K562 (cell line): Measurements from ENCODE around the gene ZFAND3. TPM values are rescaled to one million over a fixed set of nuclear protein-coding genes. Genes with fewer than 3 reads are reported as not detected.

ENCODE experiments used
- ATAC-seq: fragments of 200-7000 bp; cut with Tn5 transposase; 3 replicates; pipeline ENCODE4 v1.9.1; 2020; ENCODE audit warnings: moderate library complexity
- BruUV-seq: library from RNA; stranded (reverse); fragments of 400-500 nt; replicated peaks from 2 replicates; lab custom pipeline; 2021; lab: Mats Ljungman, UMichigan
- CTCF ChIA-PET: fragments of 300-600 bp; formaldehyde crosslinking; extraction: SDS; loops from one replicate; lab custom pipeline; 2021; ENCODE audit warnings: low intra/inter-chr PET ratio; lab: Yijun Ruan, JAX
- POLR2A ChIA-PET: fragments of 300-600, 350-650 bp; sonication (Branson Sonifier 250); formaldehyde crosslinking; extraction: SDS; loops from one replicate; lab custom pipeline; 2021; ENCODE audit warnings: antibody characterized with exemption, inconsistent platforms; lab: Yijun Ruan, JAX
- DNase-seq, 4 experiments: peaks; one replicate each; pipeline versions ENCODE4 v3.0.0 to v3.0.0-alpha.2; 2011 to 2018; ENCODE audit warnings: low spot score in 3 of 4, mixed read lengths in 3 of 4; ENCODE audit errors: extremely low read depth in 1 of 4
- FAIRE-seq: peaks from 2 replicates; lab custom pipeline; 2011; peaks lifted over from hg19 to GRCh38; lab: Jason Lieb, UNC
- H2AFZ ChIP-seq: 2 replicates; pipeline ENCODE4 v1.6.0; 2011; ENCODE audit warnings: low read depth, low read length, control low read depth, inconsistent platforms
- H3K27ac ChIP-seq: fragments of 200-600 bp; 3 replicates; pipeline ENCODE4 v1.8.0; 2011; ENCODE audit warnings: low read depth, mild to moderate bottlenecking, control low read depth, inconsistent platforms, low read length, moderate library complexity, mixed read lengths; ENCODE audit errors: extremely low read depth
- H3K27me3 ChIP-seq, 2 experiments: fragments of 300-600 bp in 1 of 2; 2 replicates in 1 of 2; 3 replicates in 1 of 2; pipeline versions ENCODE4 v1.6.0 to v1.8.0; 2011; ENCODE audit warnings: inconsistent platforms in 2 of 2, low read length in 2 of 2, mild to moderate bottlenecking in 1 of 2, mixed read lengths in 1 of 2, moderate library complexity in 1 of 2; ENCODE audit not compliant: control insufficient read depth in 2 of 2, insufficient read depth in 2 of 2
- H3K36me3 ChIP-seq: fragments of 300-600 bp; 3 replicates; pipeline ENCODE4 v1.8.0; 2011; ENCODE audit warnings: mild to moderate bottlenecking, low read length, inconsistent platforms; ENCODE audit not compliant: control insufficient read depth, insufficient read depth
- H3K4me1 ChIP-seq, 2 experiments: fragments of 200-600 bp in 1 of 2; replicated peaks in 1 of 2; 2 replicates in 1 of 2; 3 replicates in 1 of 2; pipeline versions ENCODE4 v1.5.1 to v1.8.0; 2011; ENCODE audit warnings: inconsistent platforms in 2 of 2, low read length in 2 of 2, mild to moderate bottlenecking in 1 of 2, mixed read lengths in 1 of 2, moderate library complexity in 1 of 2; ENCODE audit not compliant: control insufficient read depth in 2 of 2, insufficient read depth in 2 of 2
- H3K4me2 ChIP-seq: 2 replicates; pipeline ENCODE4 v1.6.1; 2011; ENCODE audit warnings: low read length, control low read depth, inconsistent platforms, mixed read lengths; ENCODE audit not compliant: insufficient read depth
- H3K4me3 ChIP-seq: fragments of 200-600 bp; sonication (generic), shearing (Covaris generic); 2 replicates; pipeline ENCODE4 v1.5.1; 2016; ENCODE audit warnings: control low read depth, inconsistent platforms
- H3K79me2 ChIP-seq: fragments of 200-600 bp; 3 replicates; pipeline ENCODE4 v1.8.0; 2011; ENCODE audit warnings: low read length, inconsistent platforms; ENCODE audit not compliant: control insufficient read depth, insufficient read depth
- H3K9ac ChIP-seq, 2 experiments: 2 replicates each; pipeline versions ENCODE4 v1.6.0 to v1.6.1; 2011; ENCODE audit warnings: low read depth in 2 of 2, low read length in 2 of 2, control low read depth in 1 of 2, inconsistent platforms in 1 of 2, mild to moderate bottlenecking in 1 of 2, mixed read lengths in 1 of 2; ENCODE audit not compliant: insufficient read depth in 1 of 2
- H3K9me1 ChIP-seq: one replicate; pipeline ENCODE4 v1.6.0; 2011; ENCODE audit warnings: inconsistent platforms, mild to moderate bottlenecking, low read length, moderate library complexity; ENCODE audit not compliant: control insufficient read depth, insufficient read depth
- H3K9me3 ChIP-seq: replicated peaks from 2 replicates; pipeline ENCODE4 v1.5.1; 2011; ENCODE audit warnings: low read depth, low read length, inconsistent platforms; ENCODE audit not compliant: control insufficient read depth, insufficient read depth
- H4K20me1 ChIP-seq: replicated peaks from 2 replicates; pipeline ENCODE4 v1.6.1; 2011; ENCODE audit warnings: low read length, inconsistent platforms, mixed read lengths; ENCODE audit not compliant: control insufficient read depth, insufficient read depth
- CHCHD3 ChIP-seq: fragments of 250-450 bp; sonication (Bioruptor Pico); IDR thresholded peaks from 2 replicates; pipeline ENCODE4 v2.1.2; 2022; ENCODE audit warnings: mild to moderate bottlenecking
- EP300 ChIP-seq: IDR thresholded peaks from 2 replicates; pipeline ENCODE4 v1.6.1; 2012; ENCODE audit warnings: low read length, improper control_type of control experiment
- FOXK1 ChIP-seq: sonication (generic); formaldehyde crosslinking; IDR thresholded peaks from 2 replicates; pipeline ENCODE4 v1.8.0; 2022; ENCODE audit warnings: missing genetic modification reagents, mild to moderate bottlenecking, borderline replicate concordance
- FOXK2 ChIP-seq, 2 experiments: fragments of 450-650 bp; IDR thresholded peaks in 1 of 2; conservative IDR thresholded peaks in 1 of 2; 2 replicates each; pipeline ENCODE4 v1.6.1; 2016; ENCODE audit warnings: low read depth in 2 of 2, mild to moderate bottlenecking in 1 of 2
- GABPA ChIP-seq: fragments of 200-800 bp; sonication (Bioruptor generic); conservative IDR thresholded peaks from 2 replicates; pipeline ENCODE4 v1.6.1; 2016; ENCODE audit warnings: low read depth, missing genetic modification characterization, missing compliant biosample characterization
- HDGF ChIP-seq: fragments of 450-650 bp; IDR thresholded peaks from 2 replicates; pipeline ENCODE4 v1.6.1; 2016
- JUN ChIP-seq, 2 experiments: sonication (generic) in 1 of 2; formaldehyde crosslinking in 1 of 2; IDR thresholded peaks; 2 replicates each; pipeline versions ENCODE4 v1.6.1 to v1.8.0; 2012 to 2022; ENCODE audit warnings: borderline replicate concordance in 2 of 2, mild to moderate bottlenecking in 2 of 2, improper control_type of control experiment in 1 of 2, low read depth in 1 of 2, low read length in 1 of 2, missing genetic modification reagents in 1 of 2
- LEF1 ChIP-seq: fragments of 450-650 bp; IDR thresholded peaks from 2 replicates; pipeline ENCODE4 v1.6.1; 2016; ENCODE audit warnings: mild to moderate bottlenecking
- MAFF ChIP-seq: IDR thresholded peaks from 2 replicates; pipeline ENCODE4 v1.6.1; 2012; ENCODE audit warnings: low read length, improper control_type of control experiment
- SRF ChIP-seq, 2 experiments: fragments of 250-450, 450-650 bp in 1 of 2; sonication (Bioruptor Pico) in 1 of 2; sonication (generic) in 1 of 2; formaldehyde crosslinking; IDR thresholded peaks; 2 replicates each; pipeline versions ENCODE4 v1.5.0 to v1.5.1; 2020 to 2022; ENCODE audit warnings: mild to moderate bottlenecking in 1 of 2, missing genetic modification reagents in 1 of 2
- ZNF766 ChIP-seq: fragments of 200-800 bp; sonication (Bioruptor generic); conservative IDR thresholded peaks from 2 replicates; pipeline ENCODE4 v1.6.1; 2016; ENCODE audit warnings: missing genetic modification characterization, missing compliant biosample characterization
- WGBS: fragments of 100-300 bp; shearing (Covaris generic); methylation state at CpG from one replicate; pipeline ENCODE4 v1.1.6; 2016; ENCODE audit warnings: low coverage, mixed read lengths; ENCODE audit not compliant: insufficient coverage; ENCODE audit errors: missing lambda C conversion rate; 5-methylcytosine and 5-hydroxymethylcytosine counted together
- in situ Hi-C: fragments of 300-500 bp; cut with MboI; formaldehyde crosslinking; loops from 4 replicates; pipeline ENCODE4 v1.15.0; 2018; ENCODE audit warnings: inconsistent platforms, mixed read lengths
- intact Hi-C: fragments of 100-400 bp; cut with micrococcal nuclease; formaldehyde crosslinking; loops from 2 replicates; pipeline ENCODE4 v1.14.2; 2022
- polyA plus RNA-seq, 8 experiments: library from polyadenylated mRNA; depleted of rRNA in 4 of 8; stranded (reverse) in 5 of 8; unstranded in 3 of 8; fragments of >200 nt; fragmentation: Nextera tagmentation in 2 of 8; fragmentation: Illumina TruSeq in 1 of 8; extraction: Ambion mirVana in 2 of 8; extraction: Trizol in 1 of 8; gene quantifications; 2 replicates each; pipeline versions ENCODE4 v1.2.1 to v1.2.3, GENCODE V29; 2011 to 2014; ENCODE audit warnings: inconsistent platforms in 1 of 8, missing spikeins in 1 of 8
- total RNA-seq, 7 experiments: library from RNA; depleted of rRNA in 6 of 7; stranded (reverse); fragments of >200 nt in 6 of 7; fragmentation: Illumina TruSeq in 2 of 7; extraction: Trizol in 2 of 7; gene quantifications; 2 replicates each; pipeline versions ENCODE4 v1.2.1 to v1.2.3, GENCODE V29; 2011 to 2021; ENCODE audit warnings: low replicate concordance in 1 of 7
- TF ChIP-seq, protein P1 (sequence below): sonication (generic); formaldehyde crosslinking; IDR thresholded peaks from 2 replicates; pipeline ENCODE4 v1.8.0; 2023; ENCODE audit warnings: mild to moderate bottlenecking, missing genetic modification reagents
- TF ChIP-seq, protein P2 (sequence below): sonication (generic); formaldehyde crosslinking; IDR thresholded peaks from 2 replicates; pipeline ENCODE4 v1.8.1; 2022; ENCODE audit warnings: missing genetic modification reagents

ZFAND3 gene
- total and polyA plus RNA-seq, 9 of the 15 experiments (the other 6 are each of a cell fraction or from before 2014, with no cell fraction given) = 0.81 to 26.6 (median 11.8) TPM

DNA sequence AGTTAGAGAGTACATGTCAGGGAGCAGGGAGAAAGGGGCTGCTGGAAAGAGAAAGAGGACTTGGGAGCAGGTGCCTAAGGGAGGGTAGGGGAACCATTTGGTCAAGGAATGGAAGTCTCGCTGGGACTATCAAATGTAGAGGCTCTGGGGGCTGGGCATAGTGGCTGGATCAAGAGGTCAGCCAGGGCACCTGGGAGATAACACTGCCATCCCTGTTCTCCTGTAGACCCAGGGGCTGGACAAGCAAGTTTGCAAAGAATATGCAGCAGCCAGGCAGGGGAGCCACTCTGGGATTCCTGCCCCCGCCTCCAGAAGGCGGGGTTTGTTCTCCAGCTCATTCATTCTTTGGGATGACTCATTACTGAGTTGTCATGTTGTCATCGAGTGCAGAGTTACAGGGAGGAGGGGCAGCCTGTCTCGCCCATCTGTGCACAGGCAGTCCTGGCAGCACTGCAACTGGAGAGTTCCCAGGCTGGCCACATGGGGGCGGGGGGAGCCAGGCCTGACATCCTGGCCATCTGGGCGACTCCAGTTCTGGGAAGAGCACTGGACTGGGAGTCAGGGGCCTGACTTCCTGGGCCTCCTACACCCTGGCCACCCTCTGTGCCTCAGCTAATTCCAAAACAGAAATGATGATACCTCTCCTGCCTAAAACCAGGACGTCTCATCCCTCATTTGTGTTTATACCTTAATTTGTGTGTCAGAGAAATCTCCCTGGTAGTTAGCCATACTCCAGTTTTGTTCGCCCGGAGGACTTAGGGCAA is 28.2 kb upstream of the ZFAND3 start:
- in situ Hi-C loops (loop anchor here (10.0 kb wide), 1 partner anchor 223 kb away; no protein-coding TSS in a partner anchor), intact Hi-C loops (loop anchor here (1.0 to 5.0 kb wide), 3 partner anchors 69 to 221 kb away; no protein-coding TSS in a partner anchor)
- FAIRE-seq = peak; percentile 99
- no peak overlapping the region; a peak in 1 of 4 replicates for H3K9ac ChIP-seq
- no TSS peak for BruUV-seq
- peak overlapping the region; percentile 60; the same call in 1 of the 2 replicates for H2AFZ ChIP-seq
- CTCF ChIA-PET = interaction anchor here (1.0 to 1.6 kb wide), 3 partner anchors 66 to 221 kb away, joined by 3 to 19 read pairs (median 5); no protein-coding TSS in a partner anchor
- H3K27me3 ChIP-seq = peaks cover 6 to 17% of the 10 kb centered on the region in 2 experiments; a peak in 3 of 5 replicates
- ATAC-seq = peak; percentile 100
- peaks cover 9 to 10% of the 10 kb centered on the region in 2 experiments; a peak in 4 of 5 replicates for H3K4me1 ChIP-seq
- no peaks in the 10 kb centered on the region for H3K9me1 ChIP-seq
- 3% methylated on average over 10 of the region's 10 CpGs for WGBS
- no peaks in the 10 kb centered on the region; the same call in 1 of the 2 replicates for H4K20me1 ChIP-seq
- H3K27ac ChIP-seq = no peak overlapping the region
- POLR2A ChIA-PET = interaction anchor here (0.6 to 1.1 kb wide), 7 partner anchors 8 to 242 kb away, joined by 3 to 5 read pairs (median 3); no protein-coding TSS in a partner anchor
- H3K79me2 ChIP-seq = no peaks in the 10 kb centered on the region
- peak overlapping the region; percentile 22; the same call in 1 of the 2 replicates for H3K4me2 ChIP-seq
- H3K4me3 ChIP-seq = no peak overlapping the region
- DNase-seq = peak; percentile 95 to 98 (median 97)
- no peaks in the 10 kb centered on the region for H3K36me3 ChIP-seq
- H3K9me3 ChIP-seq = no peaks in the 10 kb centered on the region
- TF ChIP-seq GABPA (tag) (no peak), ZNF766 (no peak), LEF1 (peak; percentile 58; the same call in 1 of the 2 replicates), JUN (IDR thresholded peaks at IDR 0.05; ENCODE audit: borderline replicate concordance, low read depth, low read length) (peak; percentile 100), JUN (CRISPR knock-in tag; IDR thresholded peaks at IDR 0.05; ENCODE audit: borderline replicate concordance) (peak; percentile 85; the same call in 1 of the 2 replicates), HDGF (0 out of 2 replicates have a peak, but pooled peaks have one; percentile 31), CHCHD3 (CRISPR knock-in tag) (no peak), SRF (CRISPR knock-in tag; IDR thresholded peaks at IDR 0.05) (peak in 1 of 2 experiments; percentile 82; a peak in 1 of 4 replicates), MAFF (peak; percentile 39; the same call in 1 of the 2 replicates), FOXK2 (conservative IDR thresholded peaks at IDR 0.05 in 1 of 2, IDR thresholded peaks at IDR 0.05 in 1 of 2; ENCODE audit: low read depth in 2 of 2) (peak; percentile 95 to 96), FOXK1 (CRISPR knock-in tag) (no peak), EP300 (peak; percentile 79)
- TF ChIP-seq, protein P1, sequence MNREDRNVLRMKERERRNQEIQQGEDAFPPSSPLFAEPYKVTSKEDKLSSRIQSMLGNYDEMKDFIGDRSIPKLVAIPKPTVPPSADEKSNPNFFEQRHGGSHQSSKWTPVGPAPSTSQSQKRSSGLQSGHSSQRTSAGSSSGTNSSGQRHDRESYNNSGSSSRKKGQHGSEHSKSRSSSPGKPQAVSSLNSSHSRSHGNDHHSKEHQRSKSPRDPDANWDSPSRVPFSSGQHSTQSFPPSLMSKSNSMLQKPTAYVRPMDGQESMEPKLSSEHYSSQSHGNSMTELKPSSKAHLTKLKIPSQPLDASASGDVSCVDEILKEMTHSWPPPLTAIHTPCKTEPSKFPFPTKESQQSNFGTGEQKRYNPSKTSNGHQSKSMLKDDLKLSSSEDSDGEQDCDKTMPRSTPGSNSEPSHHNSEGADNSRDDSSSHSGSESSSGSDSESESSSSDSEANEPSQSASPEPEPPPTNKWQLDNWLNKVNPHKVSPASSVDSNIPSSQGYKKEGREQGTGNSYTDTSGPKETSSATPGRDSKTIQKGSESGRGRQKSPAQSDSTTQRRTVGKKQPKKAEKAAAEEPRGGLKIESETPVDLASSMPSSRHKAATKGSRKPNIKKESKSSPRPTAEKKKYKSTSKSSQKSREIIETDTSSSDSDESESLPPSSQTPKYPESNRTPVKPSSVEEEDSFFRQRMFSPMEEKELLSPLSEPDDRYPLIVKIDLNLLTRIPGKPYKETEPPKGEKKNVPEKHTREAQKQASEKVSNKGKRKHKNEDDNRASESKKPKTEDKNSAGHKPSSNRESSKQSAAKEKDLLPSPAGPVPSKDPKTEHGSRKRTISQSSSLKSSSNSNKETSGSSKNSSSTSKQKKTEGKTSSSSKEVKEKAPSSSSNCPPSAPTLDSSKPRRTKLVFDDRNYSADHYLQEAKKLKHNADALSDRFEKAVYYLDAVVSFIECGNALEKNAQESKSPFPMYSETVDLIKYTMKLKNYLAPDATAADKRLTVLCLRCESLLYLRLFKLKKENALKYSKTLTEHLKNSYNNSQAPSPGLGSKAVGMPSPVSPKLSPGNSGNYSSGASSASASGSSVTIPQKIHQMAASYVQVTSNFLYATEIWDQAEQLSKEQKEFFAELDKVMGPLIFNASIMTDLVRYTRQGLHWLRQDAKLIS (CRISPR knock-in tag) = 0 out of 2 replicates have a peak, but pooled peaks have one; percentile 39
- TF ChIP-seq, protein P2, sequence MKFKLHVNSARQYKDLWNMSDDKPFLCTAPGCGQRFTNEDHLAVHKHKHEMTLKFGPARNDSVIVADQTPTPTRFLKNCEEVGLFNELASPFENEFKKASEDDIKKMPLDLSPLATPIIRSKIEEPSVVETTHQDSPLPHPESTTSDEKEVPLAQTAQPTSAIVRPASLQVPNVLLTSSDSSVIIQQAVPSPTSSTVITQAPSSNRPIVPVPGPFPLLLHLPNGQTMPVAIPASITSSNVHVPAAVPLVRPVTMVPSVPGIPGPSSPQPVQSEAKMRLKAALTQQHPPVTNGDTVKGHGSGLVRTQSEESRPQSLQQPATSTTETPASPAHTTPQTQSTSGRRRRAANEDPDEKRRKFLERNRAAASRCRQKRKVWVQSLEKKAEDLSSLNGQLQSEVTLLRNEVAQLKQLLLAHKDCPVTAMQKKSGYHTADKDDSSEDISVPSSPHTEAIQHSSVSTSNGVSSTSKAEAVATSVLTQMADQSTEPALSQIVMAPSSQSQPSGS (CRISPR knock-in tag) = 0 out of 2 replicates have a peak, but pooled peaks have one; percentile 20
